Gastrocnemius medialis (tissue), 4 donors: ENCODE results near the gene TNS1.

ENCODE experiments used
- CTCF ChIP-seq, 5 experiments: fragments of 450-650 bp in 3 of 5; fragments of 200-600 bp in 2 of 5; sonication (generic) in 2 of 5; IDR thresholded peaks in 4 of 5; conservative IDR thresholded peaks in 1 of 5; 1 replicate in 4 of 5; 2 replicates in 1 of 5; pipeline ENCODE4 v1.5.1; 2016 to 2019; ENCODE audit warnings: antibody characterized with exemption in 5 of 5, mild to moderate bottlenecking in 3 of 5, moderate library complexity in 3 of 5
- POLR2A ChIP-seq, 2 donors: fragments of 450-650 bp; IDR thresholded peaks; one replicate each; pipeline ENCODE4 v1.6.1; 2017; ENCODE audit warnings: antibody characterized with exemption in 2 of 2, mild to moderate bottlenecking in 2 of 2, moderate library complexity in 2 of 2

- TF ChIP-seq POLR2A (IDR thresholded peaks at IDR 0.05) (no peak), CTCF (IDR thresholded peaks at IDR 0.05 in 4 of 5, conservative IDR thresholded peaks at IDR 0.05 in 1 of 5) (no peak)
Observed at GRCh38 chr2:218030409-218031195, 27.8 kb upstream of the TNS1 start.
